ENCODE data around the gene CDK11A. TPM values are rescaled to one million over a fixed set of nuclear protein-coding genes. Genes with fewer than 3 reads are reported as not detected.
"Not testable (repeated sequence)": the region's sequence is repeated elsewhere in the genome, so short reads cannot be mapped to it uniquely, and the experiment has no call there.

CDK11A gene
- total RNA-seq (10 to 100 TPM; 52.7 to 53.1 TPM), polyA plus RNA-seq (10 to 100 TPM; 26.3 to 56.3 TPM)
- long read RNA-seq, donor 1, partial matches to known transcripts, result 12 of 15 reads
- long read RNA-seq, donor 1, other reads (novel, unspliced or antisense), result 3 of 15 reads
- long read RNA-seq, donor 2, partial matches to known transcripts, result 5 of 9 reads
- long read RNA-seq, donor 2, other reads (novel, unspliced or antisense), result 4 of 9 reads

- H3K4me3 ChIP-seq (ENCODE audit: low read length in 2 of 2), result peak within 1 kb of the TSS; percentile 51 to 52
- WGBS, 2 donors, result 0% methylated on average over 34 to 62 of the region's 78 CpGs
- not testable (repeated sequence) for H3K27me3 ChIP-seq (ENCODE audit: control insufficient read depth in 1 of 2, insufficient read depth in 2 of 2, low read length in 1 of 2); H3K9me3 ChIP-seq (ENCODE audit: control insufficient read depth, low read length); H3K4me1 ChIP-seq (ENCODE audit: control insufficient read depth in 1 of 2, insufficient read depth in 2 of 2, low read length in 2 of 2); H3K36me3 ChIP-seq (ENCODE audit: control insufficient read depth in 1 of 2, insufficient read depth in 2 of 2, low read length in 1 of 2)
- DNase-seq (peak; percentile 99), ATAC-seq (ENCODE audit: low FRiP score) (peak; percentile 97)
- peak within 1 kb of the TSS in 1 of 2 donors; percentile 82 for H3K27ac ChIP-seq (ENCODE audit: low read depth in 1 of 2, low read length in 2 of 2)
- intact Hi-C loops (cut with DNase I), result loop anchor here in 1 of 2 donors (10.0 kb wide), 1 partner anchor 59 kb away; no protein-coding TSS in a partner anchor
Observed at GRCh38 chr1:1724035-1724864, at the start of gene CDK11A. Gene CDK11A (minus strand): TSS chr1:1724357. CDS start chr1:1722818, 1,539 bp downstream.

GRCh38 chr1:1773874-1774273, 49.7 kb upstream of the CDK11A start:
- Histone ChIP-seq H3K36me3 (ENCODE audit: control insufficient read depth in 1 of 2, insufficient read depth in 2 of 2, low read length in 1 of 2) (peaks cover 0 to 2% of the 10 kb centered on the region in 2 donors), H3K27me3 (ENCODE audit: control insufficient read depth in 1 of 2, insufficient read depth in 2 of 2, low read length in 1 of 2) (no peaks in the 10 kb centered on the region), H3K4me3 (ENCODE audit: low read length in 2 of 2) (no peak overlapping the region), H3K4me1 (ENCODE audit: control insufficient read depth in 1 of 2, insufficient read depth in 2 of 2, low read length in 2 of 2) (peaks cover 0 to 3% of the 10 kb centered on the region in 2 donors), H3K27ac (ENCODE audit: low read depth in 1 of 2, low read length in 2 of 2) (no peak overlapping the region), H3K9me3 (ENCODE audit: control insufficient read depth, low read length) (peaks cover 1% of the 10 kb centered on the region)
- no peak for DNase-seq
- no peak for ATAC-seq (ENCODE audit: low FRiP score)
- intact Hi-C loops (cut with DNase I), result no loop called here
- 97 to 99% methylated on average over 4 of the region's 4 CpGs for WGBS, 2 donors

- Histone ChIP-seq H3K4me1 (ENCODE audit: control insufficient read depth in 1 of 2, insufficient read depth in 2 of 2, low read length in 2 of 2) (peaks cover 0 to 3% of the 10 kb centered on the region in 2 donors), H3K36me3 (ENCODE audit: control insufficient read depth in 1 of 2, insufficient read depth in 2 of 2, low read length in 1 of 2) (peaks cover 0 to 2% of the 10 kb centered on the region in 2 donors), H3K27me3 (ENCODE audit: control insufficient read depth in 1 of 2, insufficient read depth in 2 of 2, low read length in 1 of 2) (no peaks in the 10 kb centered on the region), H3K9me3 (ENCODE audit: control insufficient read depth, low read length) (peaks cover 1% of the 10 kb centered on the region), H3K27ac (ENCODE audit: low read depth in 1 of 2, low read length in 2 of 2) (no peak overlapping the region), H3K4me3 (ENCODE audit: low read length in 2 of 2) (no peak overlapping the region)
- peak in 1 of 2 donors; percentile 3 for DNase-seq
- 98 to 99% methylated on average over 3 of the region's 3 CpGs for WGBS, 2 donors
- intact Hi-C loops (cut with DNase I), result no loop called here
- ATAC-seq (ENCODE audit: low FRiP score), result no peak
Observed at GRCh38 chr1:1771096-1771495, 46.9 kb upstream of the CDK11A start.

- Histone ChIP-seq H3K27ac (ENCODE audit: low read depth in 1 of 2, low read length in 2 of 2) (no peak overlapping the region), H3K27me3 (ENCODE audit: control insufficient read depth in 1 of 2, insufficient read depth in 2 of 2, low read length in 1 of 2) (no peaks in the 10 kb centered on the region), H3K4me3 (ENCODE audit: low read length in 2 of 2) (no peak overlapping the region), H3K4me1 (ENCODE audit: control insufficient read depth in 1 of 2, insufficient read depth in 2 of 2, low read length in 2 of 2) (no peaks in the 10 kb centered on the region), H3K9me3 (ENCODE audit: control insufficient read depth, low read length) (peaks cover 1% of the 10 kb centered on the region), H3K36me3 (ENCODE audit: control insufficient read depth in 1 of 2, insufficient read depth in 2 of 2, low read length in 1 of 2) (peaks cover 0 to 2% of the 10 kb centered on the region in 2 donors)
- intact Hi-C loops (cut with DNase I), result no loop called here
- ATAC-seq (ENCODE audit: low FRiP score) (no peak), DNase-seq (peak in 1 of 2 donors; percentile 3)
- WGBS, 2 donors, result 97% methylated on average over 3 of the region's 3 CpGs
Observed at GRCh38 chr1:1770102-1770501, 45.9 kb upstream of the CDK11A start.

GRCh38 chr1:1768249-1768992, 44.3 kb upstream of the CDK11A start:
- 94 to 95% methylated on average over 7 of the region's 7 CpGs for WGBS, 2 donors
- H3K9me3 ChIP-seq (ENCODE audit: control insufficient read depth, low read length), result peaks cover 1% of the 10 kb centered on the region
- ATAC-seq (ENCODE audit: low FRiP score), result no peak
- no peak overlapping the region for H3K27ac ChIP-seq (ENCODE audit: low read depth in 1 of 2, low read length in 2 of 2)
- peaks cover 2 to 3% of the 10 kb centered on the region in 2 donors for H3K36me3 ChIP-seq (ENCODE audit: control insufficient read depth in 1 of 2, insufficient read depth in 2 of 2, low read length in 1 of 2)
- H3K27me3 ChIP-seq (ENCODE audit: control insufficient read depth in 1 of 2, insufficient read depth in 2 of 2, low read length in 1 of 2), result no peaks in the 10 kb centered on the region
- DNase-seq, result peak in 1 of 2 donors; percentile 10
- intact Hi-C loops (cut with DNase I), result no loop called here
- no peaks in the 10 kb centered on the region for H3K4me1 ChIP-seq (ENCODE audit: control insufficient read depth in 1 of 2, insufficient read depth in 2 of 2, low read length in 2 of 2)
- H3K4me3 ChIP-seq (ENCODE audit: low read length in 2 of 2), result no peak overlapping the region

GRCh38 chr1:1764876-1765470, 40.8 kb upstream of the CDK11A start:
- H3K4me3 ChIP-seq (ENCODE audit: low read length in 2 of 2), result no peak overlapping the region
- ATAC-seq (ENCODE audit: low FRiP score) (no peak), DNase-seq (peak in 1 of 2 donors; percentile 63)
- no peaks in the 10 kb centered on the region for H3K4me1 ChIP-seq (ENCODE audit: control insufficient read depth in 1 of 2, insufficient read depth in 2 of 2, low read length in 2 of 2)
- intact Hi-C loops (cut with DNase I), result no loop called here
- WGBS, 2 donors, result 87 to 88% methylated on average over 23 of the region's 23 CpGs
- H3K27me3 ChIP-seq (ENCODE audit: control insufficient read depth in 1 of 2, insufficient read depth in 2 of 2, low read length in 1 of 2), result no peaks in the 10 kb centered on the region
- peaks cover 2 to 3% of the 10 kb centered on the region in 2 donors for H3K36me3 ChIP-seq (ENCODE audit: control insufficient read depth in 1 of 2, insufficient read depth in 2 of 2, low read length in 1 of 2)
- no peak overlapping the region for H3K27ac ChIP-seq (ENCODE audit: low read depth in 1 of 2, low read length in 2 of 2)
- H3K9me3 ChIP-seq (ENCODE audit: control insufficient read depth, low read length), result no peaks in the 10 kb centered on the region

- H3K4me3 ChIP-seq (ENCODE audit: low read length in 2 of 2), result no peak overlapping the region
- 83 to 86% methylated on average over 32 of the region's 32 CpGs for WGBS, 2 donors
- DNase-seq (peak; percentile 80 to 82), ATAC-seq (ENCODE audit: low FRiP score) (peak; percentile 54)
- H3K27ac ChIP-seq (ENCODE audit: low read depth in 1 of 2, low read length in 2 of 2), result no peak overlapping the region
- H3K36me3 ChIP-seq (ENCODE audit: control insufficient read depth in 1 of 2, insufficient read depth in 2 of 2, low read length in 1 of 2), result peaks cover 3 to 5% of the 10 kb centered on the region in 2 donors
- H3K9me3 ChIP-seq (ENCODE audit: control insufficient read depth, low read length), result no peaks in the 10 kb centered on the region
- H3K27me3 ChIP-seq (ENCODE audit: control insufficient read depth in 1 of 2, insufficient read depth in 2 of 2, low read length in 1 of 2), result no peaks in the 10 kb centered on the region
- intact Hi-C loops (cut with DNase I), result no loop called here
- no peaks in the 10 kb centered on the region for H3K4me1 ChIP-seq (ENCODE audit: control insufficient read depth in 1 of 2, insufficient read depth in 2 of 2, low read length in 2 of 2)
Observed at GRCh38 chr1:1763657-1764621, 39.8 kb upstream of the CDK11A start.

All from aorta (tissue), 5 donors.